ENCODE data around the gene HFM1.
"Not testable (repeated sequence)": the region's sequence is repeated elsewhere in the genome, so short reads cannot be mapped to it uniquely, and the experiment has no call there.

Gene HFM1

GRCh38 chr1:91311672-91312071 lies 93.0 kb downstream of the HFM1 start:
- no peak overlapping the region for H3K27ac ChIP-seq
- TF ChIP-seq, protein P1, sequence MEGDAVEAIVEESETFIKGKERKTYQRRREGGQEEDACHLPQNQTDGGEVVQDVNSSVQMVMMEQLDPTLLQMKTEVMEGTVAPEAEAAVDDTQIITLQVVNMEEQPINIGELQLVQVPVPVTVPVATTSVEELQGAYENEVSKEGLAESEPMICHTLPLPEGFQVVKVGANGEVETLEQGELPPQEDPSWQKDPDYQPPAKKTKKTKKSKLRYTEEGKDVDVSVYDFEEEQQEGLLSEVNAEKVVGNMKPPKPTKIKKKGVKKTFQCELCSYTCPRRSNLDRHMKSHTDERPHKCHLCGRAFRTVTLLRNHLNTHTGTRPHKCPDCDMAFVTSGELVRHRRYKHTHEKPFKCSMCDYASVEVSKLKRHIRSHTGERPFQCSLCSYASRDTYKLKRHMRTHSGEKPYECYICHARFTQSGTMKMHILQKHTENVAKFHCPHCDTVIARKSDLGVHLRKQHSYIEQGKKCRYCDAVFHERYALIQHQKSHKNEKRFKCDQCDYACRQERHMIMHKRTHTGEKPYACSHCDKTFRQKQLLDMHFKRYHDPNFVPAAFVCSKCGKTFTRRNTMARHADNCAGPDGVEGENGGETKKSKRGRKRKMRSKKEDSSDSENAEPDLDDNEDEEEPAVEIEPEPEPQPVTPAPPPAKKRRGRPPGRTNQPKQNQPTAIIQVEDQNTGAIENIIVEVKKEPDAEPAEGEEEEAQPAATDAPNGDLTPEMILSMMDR (conservative IDR thresholded peaks at IDR 0.05), result no peak

DNA sequence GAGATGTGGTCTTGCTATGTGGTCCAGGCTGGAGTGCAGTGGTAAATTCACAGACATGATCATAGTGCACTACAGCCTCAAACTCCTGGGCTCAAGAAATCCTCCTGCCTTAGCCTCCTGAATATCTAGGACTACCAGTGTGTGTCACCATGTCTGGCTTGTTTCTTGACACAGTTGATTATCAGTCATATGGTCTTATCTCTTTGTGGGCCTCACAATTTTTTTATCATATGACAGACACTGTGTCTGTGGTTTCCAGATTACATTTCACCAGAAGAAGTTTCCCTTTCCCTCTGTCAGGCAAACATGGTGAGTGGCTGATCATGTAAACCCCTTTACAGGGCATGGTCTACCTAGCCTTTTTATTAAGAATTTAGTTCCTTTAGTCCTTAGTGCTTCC lies 96.1 kb downstream of the HFM1 start:
- H3K27ac ChIP-seq, result no peak overlapping the region
- TF ChIP-seq, protein P1 (conservative IDR thresholded peaks at IDR 0.05), result no peak

- TF ChIP-seq, protein P1 (conservative IDR thresholded peaks at IDR 0.05), result no peak
Measured at GRCh38 chr1:91307784-91308409, 96.7 kb downstream of the HFM1 start.

GRCh38 chr1:91303165-91303564 lies 101.5 kb downstream of the HFM1 start:
- TF ChIP-seq, protein P1 (conservative IDR thresholded peaks at IDR 0.05), result no peak
- H3K27ac ChIP-seq, result no peak overlapping the region

More at GRCh38 chr1:91307784-91308409, 96.7 kb downstream of the HFM1 start:
- H3K27ac ChIP-seq, result no peak overlapping the region

- not testable (repeated sequence) for H3K27ac ChIP-seq
Measured at GRCh38 chr1:91288843-91289553, 115.6 kb downstream of the HFM1 start.

GRCh38 chr1:91286962-91287317 lies 117.7 kb downstream of the HFM1 start:
- H3K27ac ChIP-seq, result not testable (repeated sequence)

DNA sequence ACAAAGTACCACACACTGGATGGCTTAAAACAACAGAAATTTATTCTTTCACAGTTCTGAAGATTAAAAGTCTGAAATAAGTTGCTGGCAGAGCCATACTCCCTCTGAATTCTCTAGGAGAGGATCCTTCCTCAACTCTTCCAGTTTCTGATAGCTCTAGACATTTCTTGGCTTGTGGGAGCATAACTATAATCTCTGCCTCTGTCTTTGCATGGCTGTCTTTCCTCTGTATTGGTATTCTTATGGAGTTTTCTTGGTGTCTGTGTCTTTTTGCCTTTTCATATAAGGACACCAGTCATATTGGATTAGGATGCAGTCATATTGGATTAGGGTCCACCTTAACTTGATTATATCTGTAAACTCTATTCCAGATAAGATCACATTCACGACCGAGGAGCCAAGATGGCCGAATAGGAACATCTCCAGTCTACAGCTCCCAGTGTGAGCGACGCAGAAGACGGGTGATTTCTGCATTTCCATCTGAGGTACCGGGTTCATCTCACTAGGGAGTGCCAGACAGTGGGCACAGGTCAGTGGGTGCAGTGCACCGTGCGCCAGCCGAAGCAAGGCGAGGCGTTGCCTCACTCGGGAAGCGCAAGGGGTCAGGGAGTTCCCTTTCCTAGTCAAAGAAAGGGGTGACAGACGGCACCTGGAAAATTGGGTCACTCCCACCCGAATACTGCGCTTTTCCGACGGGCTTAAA lies 118.2 kb downstream of the HFM1 start:
- H3K27ac ChIP-seq, result not testable (repeated sequence)

GRCh38 chr1:91283421-91283726 lies 121.3 kb downstream of the HFM1 start:
- TF ChIP-seq, protein P1 (conservative IDR thresholded peaks at IDR 0.05), result no peak
- H3K27ac ChIP-seq, result no peak overlapping the region

GRCh38 chr1:91282695-91283420 lies 121.8 kb downstream of the HFM1 start:
- TF ChIP-seq, protein P1 (conservative IDR thresholded peaks at IDR 0.05), result peak; percentile 89

More at GRCh38 chr1:91282695-91283420, 121.8 kb downstream of the HFM1 start:
- no peak overlapping the region for H3K27ac ChIP-seq

All from VCaP (cell line).